K562 (cell line): ENCODE results near the gene SNRPD2. TPM values are rescaled to one million over a fixed set of nuclear protein-coding genes. Genes with fewer than 3 reads are reported as not detected.
A peak's percentile ranks its signal among the peaks of the same experiment; 100 is the strongest.

ENCODE experiments used
- CSDE1 ChIP-seq, 2 experiments: fragments of 450-650 bp; IDR thresholded peaks; 2 replicates each; pipeline ENCODE4 v1.6.1; 2016; ENCODE audit warnings: mild to moderate bottlenecking in 1 of 2
- EGR1 ChIP-seq: fragments of 450-650 bp; conservative IDR thresholded peaks from 2 replicates; pipeline ENCODE4 v1.6.1; 2017; ENCODE audit warnings: mild to moderate bottlenecking
- HCFC1 ChIP-seq: IDR thresholded peaks from 2 replicates; pipeline ENCODE4 v1.6.1; 2012; ENCODE audit warnings: low read depth, low read length, improper control_type of control experiment
- KLF16 ChIP-seq: IDR thresholded peaks from 2 replicates; pipeline ENCODE4 v1.6.1; 2016; ENCODE audit warnings: antibody characterized with exemption
- NONO ChIP-seq, 2 experiments: fragments of 200-400 bp in 1 of 2; fragments of 450-650 bp in 1 of 2; formaldehyde crosslinking in 1 of 2; IDR thresholded peaks; 2 replicates each; pipeline ENCODE4 v1.6.1; 2017; ENCODE audit warnings: low read depth in 2 of 2, mild to moderate bottlenecking in 2 of 2, moderate library complexity in 2 of 2, low read length in 1 of 2
- PHF8 ChIP-seq: fragments of 200-600 bp; sonication (generic); IDR thresholded peaks from 2 replicates; pipeline ENCODE4 v1.6.1; 2012; ENCODE audit warnings: mixed run types, mild to moderate bottlenecking, inconsistent platforms, low read length, moderate library complexity, borderline replicate concordance
- RB1 ChIP-seq: fragments of 450-650 bp; IDR thresholded peaks from 2 replicates; pipeline ENCODE4 v1.6.1; 2017; ENCODE audit warnings: low read depth, mild to moderate bottlenecking
- SRSF1 ChIP-seq: fragments of 200-400 bp; formaldehyde crosslinking; IDR thresholded peaks from 2 replicates; pipeline ENCODE4 v1.6.1; 2017; ENCODE audit warnings: mild to moderate bottlenecking, low read depth, low read length, moderate library complexity
- XRCC5 ChIP-seq: fragments of 200-400 bp; formaldehyde crosslinking; IDR thresholded peaks from 2 replicates; pipeline ENCODE4 v1.6.1; 2017; ENCODE audit warnings: low read depth, mild to moderate bottlenecking, low read length
- ZFP30 ChIP-seq: fragments of 250-450 bp; sonication (Bioruptor Pico); IDR thresholded peaks from 2 replicates; pipeline ENCODE4 v1.8.0; 2022; ENCODE audit warnings: moderate library complexity, mild to moderate bottlenecking, inconsistent platforms, borderline replicate concordance
- polyA plus RNA-seq, 8 experiments: library from polyadenylated mRNA; depleted of rRNA in 4 of 8; stranded (reverse) in 5 of 8; unstranded in 3 of 8; fragments of >200 nt; fragmentation: Nextera tagmentation in 2 of 8; fragmentation: Illumina TruSeq in 1 of 8; extraction: Ambion mirVana in 2 of 8; extraction: Trizol in 1 of 8; gene quantifications; 2 replicates each; pipeline versions ENCODE4 v1.2.1 to v1.2.3, GENCODE V29; 2011 to 2014; ENCODE audit warnings: inconsistent platforms in 1 of 8, missing spikeins in 1 of 8
- total RNA-seq, 7 experiments: library from RNA; depleted of rRNA in 6 of 7; stranded (reverse); fragments of >200 nt in 6 of 7; fragmentation: Illumina TruSeq in 2 of 7; extraction: Trizol in 2 of 7; gene quantifications; 2 replicates each; pipeline versions ENCODE4 v1.2.1 to v1.2.3, GENCODE V29; 2011 to 2021; ENCODE audit warnings: low replicate concordance in 1 of 7
- TF ChIP-seq, protein P1 (sequence below): fragments of 250-450 bp; sonication (Bioruptor Pico); IDR thresholded peaks from 2 replicates; pipeline ENCODE4 v1.4.0; 2020
- TF ChIP-seq, protein P2 (sequence below): fragments of 250-450 bp; sonication (Bioruptor Pico); IDR thresholded peaks from 2 replicates; pipeline ENCODE4 v1.4.0; 2020; ENCODE audit warnings: mild to moderate bottlenecking, moderate library complexity
- TF ChIP-seq, protein P3 (sequence below), 3 experiments: fragments of 200-800 bp in 1 of 3; sonication (Bioruptor generic) in 1 of 3; sonication (generic) in 1 of 3; formaldehyde crosslinking in 1 of 3; IDR thresholded peaks; 2 replicates each; pipeline versions ENCODE4 v1.6.1 to v1.8.0; 2016 to 2022; ENCODE audit warnings: mild to moderate bottlenecking in 2 of 3, missing compliant biosample characterization in 2 of 3, missing genetic modification characterization in 2 of 3, missing genetic modification reagents in 1 of 3
- TF ChIP-seq, protein P4 (sequence below): fragments of 250-450 bp; sonication (Bioruptor Pico); IDR thresholded peaks from 2 replicates; pipeline ENCODE4 v1.4.0; 2020; ENCODE audit warnings: borderline replicate concordance
- TF ChIP-seq, protein P5 (sequence below): fragments of 450-650 bp; conservative IDR thresholded peaks from 2 replicates; pipeline ENCODE4 v1.6.1; 2016; ENCODE audit warnings: missing genetic modification characterization, low read depth, mild to moderate bottlenecking, control low read depth, missing compliant biosample characterization

SNRPD2 gene
- total and polyA plus RNA-seq, 9 of the 15 experiments (the other 6 are each of a cell fraction or from before 2014, with no cell fraction given), result 728 to 4,411 (median 1,029) TPM

DNA sequence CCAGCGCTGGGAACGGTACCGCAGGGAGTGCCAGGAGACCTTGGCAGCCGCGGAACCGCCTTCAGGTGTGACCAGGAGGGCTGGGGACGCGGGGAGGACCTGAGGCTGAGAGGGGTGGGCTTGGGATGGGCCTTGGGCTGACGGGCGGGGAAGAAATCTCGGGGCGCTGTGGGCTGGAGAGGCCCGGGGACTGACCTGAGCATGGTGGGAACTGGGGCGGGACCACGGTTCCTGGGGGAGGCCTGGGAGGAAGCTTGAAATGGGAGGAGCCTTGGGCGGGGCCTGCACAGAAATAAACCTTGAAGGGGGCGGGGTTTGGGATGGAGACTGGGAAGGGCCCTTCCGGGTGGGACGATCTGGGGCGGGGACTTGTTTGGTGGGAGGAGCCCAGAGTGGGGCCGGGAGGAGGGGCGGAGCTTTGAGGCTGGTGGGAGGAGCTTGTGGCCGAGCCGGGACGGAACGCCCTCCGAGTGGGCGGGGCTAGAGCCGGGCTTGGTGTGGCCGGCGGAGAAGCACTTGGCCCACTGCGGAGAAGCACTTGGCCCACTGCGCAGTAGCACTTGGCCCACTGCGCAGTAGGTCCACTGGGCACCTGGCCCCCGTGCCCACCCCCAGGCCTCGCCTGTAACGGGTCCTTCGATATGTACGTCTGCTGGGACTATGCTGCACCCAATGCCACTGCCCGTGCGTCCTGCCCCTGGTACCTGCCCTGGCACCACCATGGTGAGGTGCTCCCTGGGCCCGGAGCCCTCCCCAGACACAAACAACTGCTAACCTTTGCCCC, 20.9 kb downstream of the SNRPD2 start (continued):
- TF ChIP-seq, protein P1, sequence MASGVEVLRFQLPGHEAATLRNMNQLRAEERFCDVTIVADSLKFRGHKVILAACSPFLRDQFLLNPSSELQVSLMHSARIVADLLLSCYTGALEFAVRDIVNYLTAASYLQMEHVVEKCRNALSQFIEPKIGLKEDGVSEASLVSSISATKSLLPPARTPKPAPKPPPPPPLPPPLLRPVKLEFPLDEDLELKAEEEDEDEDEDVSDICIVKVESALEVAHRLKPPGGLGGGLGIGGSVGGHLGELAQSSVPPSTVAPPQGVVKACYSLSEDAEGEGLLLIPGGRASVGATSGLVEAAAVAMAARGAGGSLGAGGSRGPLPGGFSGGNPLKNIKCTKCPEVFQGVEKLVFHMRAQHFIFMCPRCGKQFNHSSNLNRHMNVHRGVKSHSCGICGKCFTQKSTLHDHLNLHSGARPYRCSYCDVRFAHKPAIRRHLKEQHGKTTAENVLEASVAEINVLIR, result no peak
- TF ChIP-seq XRCC5, result no peak
- peak; percentile 15; the same call in 1 of the 2 replicates for TF ChIP-seq EGR1
- TF ChIP-seq, protein P2, sequence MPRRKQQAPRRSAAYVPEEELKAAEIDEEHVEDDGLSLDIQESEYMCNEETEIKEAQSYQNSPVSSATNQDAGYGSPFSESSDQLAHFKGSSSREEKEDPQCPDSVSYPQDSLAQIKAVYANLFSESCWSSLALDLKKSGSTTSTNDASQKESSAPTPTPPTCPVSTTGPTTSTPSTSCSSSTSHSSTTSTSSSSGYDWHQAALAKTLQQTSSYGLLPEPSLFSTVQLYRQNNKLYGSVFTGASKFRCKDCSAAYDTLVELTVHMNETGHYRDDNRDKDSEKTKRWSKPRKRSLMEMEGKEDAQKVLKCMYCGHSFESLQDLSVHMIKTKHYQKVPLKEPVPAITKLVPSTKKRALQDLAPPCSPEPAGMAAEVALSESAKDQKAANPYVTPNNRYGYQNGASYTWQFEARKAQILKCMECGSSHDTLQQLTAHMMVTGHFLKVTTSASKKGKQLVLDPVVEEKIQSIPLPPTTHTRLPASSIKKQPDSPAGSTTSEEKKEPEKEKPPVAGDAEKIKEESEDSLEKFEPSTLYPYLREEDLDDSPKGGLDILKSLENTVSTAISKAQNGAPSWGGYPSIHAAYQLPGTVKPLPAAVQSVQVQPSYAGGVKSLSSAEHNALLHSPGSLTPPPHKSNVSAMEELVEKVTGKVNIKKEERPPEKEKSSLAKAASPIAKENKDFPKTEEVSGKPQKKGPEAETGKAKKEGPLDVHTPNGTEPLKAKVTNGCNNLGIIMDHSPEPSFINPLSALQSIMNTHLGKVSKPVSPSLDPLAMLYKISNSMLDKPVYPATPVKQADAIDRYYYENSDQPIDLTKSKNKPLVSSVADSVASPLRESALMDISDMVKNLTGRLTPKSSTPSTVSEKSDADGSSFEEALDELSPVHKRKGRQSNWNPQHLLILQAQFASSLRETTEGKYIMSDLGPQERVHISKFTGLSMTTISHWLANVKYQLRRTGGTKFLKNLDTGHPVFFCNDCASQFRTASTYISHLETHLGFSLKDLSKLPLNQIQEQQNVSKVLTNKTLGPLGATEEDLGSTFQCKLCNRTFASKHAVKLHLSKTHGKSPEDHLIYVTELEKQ (CRISPR knock-in tag), result no peak
- TF ChIP-seq, protein P3, sequence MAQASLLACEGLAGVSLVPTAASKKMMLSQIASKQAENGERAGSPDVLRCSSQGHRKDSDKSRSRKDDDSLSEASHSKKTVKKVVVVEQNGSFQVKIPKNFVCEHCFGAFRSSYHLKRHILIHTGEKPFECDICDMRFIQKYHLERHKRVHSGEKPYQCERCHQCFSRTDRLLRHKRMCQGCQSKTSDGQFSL (CRISPR knock-in tag; IDR thresholded peaks at IDR 0.05), result no peak
- TF ChIP-seq, protein P3 (tag; IDR thresholded peaks at IDR 0.05), result no peak
- no peak for TF ChIP-seq CSDE1 (IDR thresholded peaks at IDR 0.05)
- TF ChIP-seq, protein P4, sequence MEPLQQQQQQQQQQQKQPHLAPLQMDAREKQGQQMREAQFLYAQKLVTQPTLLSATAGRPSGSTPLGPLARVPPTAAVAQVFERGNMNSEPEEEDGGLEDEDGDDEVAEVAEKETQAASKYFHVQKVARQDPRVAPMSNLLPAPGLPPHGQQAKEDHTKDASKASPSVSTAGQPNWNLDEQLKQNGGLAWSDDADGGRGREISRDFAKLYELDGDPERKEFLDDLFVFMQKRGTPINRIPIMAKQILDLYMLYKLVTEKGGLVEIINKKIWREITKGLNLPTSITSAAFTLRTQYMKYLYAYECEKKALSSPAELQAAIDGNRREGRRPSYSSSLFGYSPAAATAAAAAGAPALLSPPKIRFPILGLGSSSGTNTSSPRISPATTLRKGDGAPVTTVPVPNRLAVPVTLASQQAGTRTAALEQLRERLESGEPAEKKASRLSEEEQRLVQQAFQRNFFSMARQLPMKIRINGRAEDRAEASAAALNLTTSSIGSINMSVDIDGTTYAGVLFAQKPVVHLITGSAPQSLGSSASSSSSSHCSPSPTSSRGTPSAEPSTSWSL (CRISPR knock-in tag), result no peak
- TF ChIP-seq NONO (IDR thresholded peaks at IDR 0.05; ENCODE audit: low read depth in 2 of 2, low read length in 1 of 2), result no peak
- no peak for TF ChIP-seq HCFC1
- TF ChIP-seq, protein P5, sequence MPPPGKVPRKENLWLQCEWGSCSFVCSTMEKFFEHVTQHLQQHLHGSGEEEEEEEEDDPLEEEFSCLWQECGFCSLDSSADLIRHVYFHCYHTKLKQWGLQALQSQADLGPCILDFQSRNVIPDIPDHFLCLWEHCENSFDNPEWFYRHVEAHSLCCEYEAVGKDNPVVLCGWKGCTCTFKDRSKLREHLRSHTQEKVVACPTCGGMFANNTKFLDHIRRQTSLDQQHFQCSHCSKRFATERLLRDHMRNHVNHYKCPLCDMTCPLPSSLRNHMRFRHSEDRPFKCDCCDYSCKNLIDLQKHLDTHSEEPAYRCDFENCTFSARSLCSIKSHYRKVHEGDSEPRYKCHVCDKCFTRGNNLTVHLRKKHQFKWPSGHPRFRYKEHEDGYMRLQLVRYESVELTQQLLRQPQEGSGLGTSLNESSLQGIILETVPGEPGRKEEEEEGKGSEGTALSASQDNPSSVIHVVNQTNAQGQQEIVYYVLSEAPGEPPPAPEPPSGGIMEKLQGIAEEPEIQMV, result no peak
- TF ChIP-seq PHF8, result peak; percentile 23; the same call in 1 of the 2 replicates
- no peak for TF ChIP-seq ZFP30
- no peak for TF ChIP-seq SRSF1
- TF ChIP-seq RB1, result no peak
- no peak for TF ChIP-seq KLF16
